ENCODE measurements around the gene KLF2.

The KLF2 gene

DNA sequence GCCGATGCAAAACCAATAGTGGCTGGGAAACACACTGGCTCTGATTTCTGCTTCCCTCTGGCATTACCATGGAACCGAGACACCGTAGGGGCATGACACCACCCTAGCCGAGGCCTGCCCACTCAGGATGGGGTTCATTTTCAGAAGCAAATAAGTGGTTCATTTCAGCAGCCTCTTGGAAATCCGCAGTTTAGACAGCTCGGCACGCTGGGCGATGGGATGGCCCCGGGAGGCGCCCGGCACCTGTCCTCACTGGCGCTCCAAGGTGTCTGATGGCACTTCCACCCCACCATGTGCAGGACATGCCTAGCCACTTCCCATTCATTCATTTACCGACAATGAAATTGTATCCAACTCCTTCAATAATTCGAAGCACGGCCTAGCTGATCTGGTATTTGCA lies 33.8 kb downstream of the KLF2 start:
- no peak for DNase-seq (ENCODE audit: low read depth)
- peaks cover 5% of the 10 kb centered on the region for H3K36me3 ChIP-seq (ENCODE audit: control insufficient read depth, insufficient read depth, low read length, severe bottlenecking)
- no peaks in the 10 kb centered on the region for H3K27me3 ChIP-seq (replicated peaks; ENCODE audit: control insufficient read depth, insufficient read depth, low read length)
- no peak overlapping the region for H3K4me3 ChIP-seq (ENCODE audit: low read length)
- peaks cover 16% of the 10 kb centered on the region for H3K4me1 ChIP-seq (ENCODE audit: control insufficient read depth, insufficient read depth, low read length)
- H3K9me3 ChIP-seq (ENCODE audit: control insufficient read depth, low read length), result no peaks in the 10 kb centered on the region
- no peak overlapping the region for H3K9ac ChIP-seq (ENCODE audit: low read length)

DNA sequence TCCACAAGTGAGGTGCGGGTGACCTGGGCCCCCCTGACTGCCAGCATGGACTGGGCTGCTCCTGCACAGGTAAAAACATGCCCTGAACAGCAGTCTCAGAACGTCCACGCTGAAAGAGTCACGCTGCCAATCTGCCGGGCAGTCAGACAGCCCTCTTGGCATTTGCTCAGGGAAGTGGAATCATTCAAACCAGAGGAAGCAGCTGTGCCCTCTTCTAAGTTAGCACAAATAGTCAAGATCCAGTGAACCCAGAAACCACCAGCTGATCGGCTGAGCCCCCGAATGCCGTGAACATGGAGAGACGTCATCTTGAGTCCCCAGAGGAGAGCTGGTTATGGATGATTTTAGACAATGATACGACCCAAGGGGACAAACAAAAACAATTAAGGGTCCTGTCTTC lies 34.4 kb downstream of the KLF2 start:
- H3K4me3 ChIP-seq (ENCODE audit: low read length), result no peak overlapping the region
- peaks cover 16% of the 10 kb centered on the region for H3K4me1 ChIP-seq (ENCODE audit: control insufficient read depth, insufficient read depth, low read length)
- H3K36me3 ChIP-seq (ENCODE audit: control insufficient read depth, insufficient read depth, low read length, severe bottlenecking), result peaks cover 5% of the 10 kb centered on the region
- no peak overlapping the region for H3K9ac ChIP-seq (ENCODE audit: low read length)
- no peaks in the 10 kb centered on the region for H3K27me3 ChIP-seq (replicated peaks; ENCODE audit: control insufficient read depth, insufficient read depth, low read length)
- DNase-seq (ENCODE audit: low read depth), result no peak
- no peaks in the 10 kb centered on the region for H3K9me3 ChIP-seq (ENCODE audit: control insufficient read depth, low read length)

DNA sequence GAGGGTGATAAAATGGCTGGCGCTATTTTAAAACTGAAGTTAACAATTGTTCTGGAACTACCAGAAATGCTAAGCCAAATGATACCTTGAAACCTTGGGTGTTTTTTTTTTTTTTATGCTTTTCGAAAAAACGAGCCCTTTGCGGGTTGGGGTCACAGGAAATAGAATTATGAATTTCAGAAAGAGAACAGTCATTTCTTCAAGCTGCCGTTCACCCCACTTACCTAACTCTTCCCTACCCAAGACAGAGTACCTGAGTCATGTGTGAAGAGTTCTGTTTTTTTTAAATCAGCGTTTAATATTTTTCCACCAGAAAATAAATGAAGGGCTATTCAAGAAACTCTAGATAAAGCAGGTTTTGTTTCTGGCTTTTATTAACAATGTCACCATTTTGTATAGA lies 35.3 kb downstream of the KLF2 start:
- Histone ChIP-seq H3K9ac (ENCODE audit: low read length) (no peak overlapping the region), H3K9me3 (ENCODE audit: control insufficient read depth, low read length) (no peaks in the 10 kb centered on the region), H3K36me3 (ENCODE audit: control insufficient read depth, insufficient read depth, low read length, severe bottlenecking) (peaks cover 5% of the 10 kb centered on the region), H3K27me3 (replicated peaks; ENCODE audit: control insufficient read depth, insufficient read depth, low read length) (no peaks in the 10 kb centered on the region), H3K4me1 (ENCODE audit: control insufficient read depth, insufficient read depth, low read length) (peaks cover 16% of the 10 kb centered on the region), H3K4me3 (ENCODE audit: low read length) (no peak overlapping the region)
- DNase-seq (ENCODE audit: low read depth), result no peak

DNA sequence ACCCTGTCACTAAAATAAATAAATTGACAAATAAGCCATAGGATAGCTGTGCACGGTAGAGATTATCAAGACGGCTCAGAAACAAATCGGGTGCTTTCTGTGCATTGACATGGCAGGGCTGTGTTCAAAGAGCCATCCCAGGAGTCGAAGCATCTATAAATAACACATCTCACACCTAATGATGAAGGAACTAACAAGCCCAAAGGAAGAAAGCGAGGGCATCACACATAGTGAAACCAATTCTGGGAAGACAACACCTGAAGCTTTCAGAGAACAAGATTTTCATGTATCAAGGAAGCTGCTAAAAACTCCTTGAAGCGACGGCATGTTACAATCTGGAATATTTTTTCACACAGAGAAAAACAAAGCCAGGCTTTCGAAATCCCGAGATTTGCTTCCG lies 36.1 kb downstream of the KLF2 start:
- Histone ChIP-seq H3K27me3 (replicated peaks; ENCODE audit: control insufficient read depth, insufficient read depth, low read length) (no peaks in the 10 kb centered on the region), H3K9me3 (ENCODE audit: control insufficient read depth, low read length) (no peaks in the 10 kb centered on the region), H3K36me3 (ENCODE audit: control insufficient read depth, insufficient read depth, low read length, severe bottlenecking) (peaks cover 7% of the 10 kb centered on the region), H3K4me3 (ENCODE audit: low read length) (no peak overlapping the region), H3K9ac (ENCODE audit: low read length) (peak overlapping the region; percentile 31), H3K4me1 (ENCODE audit: control insufficient read depth, insufficient read depth, low read length) (peaks cover 16% of the 10 kb centered on the region)
- DNase-seq (ENCODE audit: low read depth), result no peak

DNA sequence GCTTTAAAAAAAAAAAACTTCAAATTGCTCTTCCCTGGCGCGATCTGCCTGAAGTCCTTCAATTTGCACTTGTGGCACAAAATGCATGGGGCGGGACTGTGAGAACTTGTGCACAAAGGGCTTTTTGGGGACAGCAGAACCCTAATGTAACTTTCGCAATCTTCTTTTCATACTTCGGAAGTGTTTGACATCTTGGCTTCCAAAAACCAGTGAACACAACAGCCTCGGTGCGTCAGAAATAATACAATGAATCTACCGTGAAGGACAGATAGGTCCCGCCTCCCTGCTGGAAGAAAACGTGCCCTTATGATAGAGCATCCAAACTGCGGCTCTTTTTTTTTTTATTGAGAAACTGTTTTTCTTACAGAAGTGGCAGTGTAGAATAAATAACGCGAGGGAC lies 36.6 kb downstream of the KLF2 start:
- Histone ChIP-seq H3K9me3 (ENCODE audit: control insufficient read depth, low read length) (no peaks in the 10 kb centered on the region), H3K4me1 (ENCODE audit: control insufficient read depth, insufficient read depth, low read length) (peaks cover 16% of the 10 kb centered on the region), H3K27me3 (replicated peaks; ENCODE audit: control insufficient read depth, insufficient read depth, low read length) (no peaks in the 10 kb centered on the region), H3K9ac (ENCODE audit: low read length) (peak overlapping the region; percentile 53), H3K4me3 (ENCODE audit: low read length) (peak overlapping the region; percentile 47), H3K36me3 (ENCODE audit: control insufficient read depth, insufficient read depth, low read length, severe bottlenecking) (peaks cover 12% of the 10 kb centered on the region)
- DNase-seq (ENCODE audit: low read depth), result no peak

DNA sequence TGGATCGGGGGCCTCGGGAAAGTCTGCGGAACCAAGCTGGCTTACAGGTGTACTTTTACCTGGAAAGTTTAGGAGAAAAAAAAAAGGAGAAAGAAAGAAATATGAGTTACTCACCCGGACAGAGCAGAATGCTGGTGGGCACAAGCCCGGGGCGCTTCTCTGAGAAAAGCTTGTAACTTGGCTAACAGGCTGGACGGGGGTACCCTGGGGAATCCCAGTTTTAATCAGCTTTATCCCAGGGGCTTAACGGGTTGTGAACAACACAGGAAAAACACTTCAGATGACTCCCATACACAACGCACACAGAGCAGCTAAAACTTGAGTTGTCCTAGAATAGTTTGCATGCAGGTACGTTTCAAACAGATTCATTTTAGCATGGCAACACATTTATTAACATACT lies 37.3 kb downstream of the KLF2 start:
- Histone ChIP-seq H3K9me3 (ENCODE audit: control insufficient read depth, low read length) (no peaks in the 10 kb centered on the region), H3K4me3 (ENCODE audit: low read length) (no peak overlapping the region), H3K36me3 (ENCODE audit: control insufficient read depth, insufficient read depth, low read length, severe bottlenecking) (peaks cover 13% of the 10 kb centered on the region), H3K9ac (ENCODE audit: low read length) (no peak overlapping the region), H3K4me1 (ENCODE audit: control insufficient read depth, insufficient read depth, low read length) (peaks cover 16% of the 10 kb centered on the region), H3K27me3 (replicated peaks; ENCODE audit: control insufficient read depth, insufficient read depth, low read length) (no peaks in the 10 kb centered on the region)
- DNase-seq (ENCODE audit: low read depth), result no peak

DNA sequence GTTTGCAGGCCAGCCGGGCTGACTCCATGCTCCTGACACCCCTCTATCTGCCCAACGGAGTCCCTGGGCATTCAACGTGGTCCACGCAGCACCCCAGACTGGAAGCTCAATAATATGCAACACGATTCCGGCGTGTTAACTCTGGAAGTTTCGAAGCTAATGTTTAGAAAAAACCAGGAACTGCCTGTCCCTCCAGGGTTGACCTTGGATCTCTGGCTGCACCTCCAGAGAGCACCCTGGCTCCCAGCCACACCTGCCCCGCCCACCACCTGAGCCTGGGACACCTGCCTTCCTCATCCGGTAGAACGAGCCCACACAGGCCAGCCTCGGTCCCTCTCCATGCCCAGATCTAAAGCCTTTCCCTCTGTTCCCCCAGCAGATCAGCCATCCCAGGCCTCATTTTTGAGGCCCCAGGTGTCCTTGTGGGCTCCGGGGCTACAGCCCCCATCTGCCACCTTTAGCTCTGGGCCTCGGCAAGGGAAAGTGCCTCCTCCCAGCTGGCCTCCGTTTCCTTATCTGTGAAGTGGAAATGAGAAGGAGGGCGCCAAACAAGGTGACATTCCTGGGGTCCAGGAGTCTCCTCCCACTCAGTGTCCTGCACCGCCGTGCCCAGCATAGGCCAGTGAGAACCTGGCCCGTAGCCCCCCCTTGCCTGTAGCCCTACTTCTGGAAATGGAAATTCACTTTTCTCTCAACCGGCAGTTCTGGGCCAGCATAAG lies 38.7 kb downstream of the KLF2 start:
- H3K36me3 ChIP-seq (ENCODE audit: control insufficient read depth, insufficient read depth, low read length, severe bottlenecking), result peaks cover 8% of the 10 kb centered on the region
- H3K27me3 ChIP-seq (replicated peaks; ENCODE audit: control insufficient read depth, insufficient read depth, low read length), result no peaks in the 10 kb centered on the region
- peaks cover 16% of the 10 kb centered on the region for H3K4me1 ChIP-seq (ENCODE audit: control insufficient read depth, insufficient read depth, low read length)
- H3K9ac ChIP-seq (ENCODE audit: low read length), result no peak overlapping the region
- H3K9me3 ChIP-seq (ENCODE audit: control insufficient read depth, low read length), result no peaks in the 10 kb centered on the region
- DNase-seq (ENCODE audit: low read depth), result no peak
- H3K4me3 ChIP-seq (ENCODE audit: low read length), result no peak overlapping the region

DNA sequence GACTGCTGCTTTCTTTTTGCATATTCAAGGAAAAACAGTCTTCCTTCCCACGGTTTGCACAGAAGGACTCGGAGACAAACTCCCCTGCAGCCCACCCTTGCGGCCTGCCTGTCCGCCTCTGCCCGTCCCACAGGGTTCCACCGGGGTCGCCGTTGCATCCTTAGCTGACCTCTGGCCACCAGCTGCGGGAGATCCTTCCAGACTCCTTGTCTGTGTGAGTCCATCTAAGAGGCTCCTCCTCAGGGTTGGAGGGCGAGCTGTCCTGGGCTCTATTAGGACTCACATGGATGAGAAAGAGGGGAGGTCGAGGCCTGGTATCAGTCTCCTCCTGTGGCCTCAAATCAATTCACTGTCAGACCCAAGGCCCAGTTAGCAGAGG lies 39.2 kb downstream of the KLF2 start:
- Histone ChIP-seq H3K36me3 (ENCODE audit: control insufficient read depth, insufficient read depth, low read length, severe bottlenecking) (peaks cover 8% of the 10 kb centered on the region), H3K4me3 (ENCODE audit: low read length) (no peak overlapping the region), H3K9ac (ENCODE audit: low read length) (no peak overlapping the region), H3K4me1 (ENCODE audit: control insufficient read depth, insufficient read depth, low read length) (peaks cover 16% of the 10 kb centered on the region), H3K9me3 (ENCODE audit: control insufficient read depth, low read length) (no peaks in the 10 kb centered on the region), H3K27me3 (replicated peaks; ENCODE audit: control insufficient read depth, insufficient read depth, low read length) (no peaks in the 10 kb centered on the region)
- DNase-seq (ENCODE audit: low read depth), result no peak

DNA sequence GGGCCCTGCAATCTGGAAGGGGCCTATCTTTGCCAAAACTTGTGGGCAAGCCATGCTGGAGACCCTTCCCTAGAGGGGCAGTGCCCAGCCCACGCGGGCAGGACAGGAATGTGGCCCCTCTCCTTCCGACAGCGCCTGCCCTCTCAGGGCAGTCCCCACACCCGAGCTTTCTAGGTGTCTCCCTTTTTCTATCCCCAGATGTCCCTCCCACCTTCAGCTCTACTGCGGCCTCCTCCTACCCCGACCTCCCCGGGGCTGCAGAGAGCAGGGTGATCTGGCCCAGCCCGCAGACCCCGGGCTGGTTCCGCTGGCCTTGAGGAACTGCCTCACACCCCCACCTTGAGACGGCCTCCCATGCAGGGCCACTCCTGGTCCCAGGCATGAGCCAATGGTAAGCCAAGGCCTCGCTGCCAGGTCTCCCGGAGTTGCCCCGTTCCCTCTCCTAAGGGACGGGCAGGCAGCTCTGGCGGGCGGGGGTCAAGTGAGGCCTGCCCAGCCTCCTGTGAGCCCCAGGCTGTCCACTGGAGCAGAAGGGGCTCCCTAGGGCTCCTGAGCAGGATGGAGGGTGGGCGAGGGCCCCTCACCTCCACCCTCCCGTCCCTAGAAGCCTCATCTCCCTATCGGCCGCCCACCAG lies 39.7 kb downstream of the KLF2 start:
- peaks cover 16% of the 10 kb centered on the region for H3K4me1 ChIP-seq (ENCODE audit: control insufficient read depth, insufficient read depth, low read length)
- H3K4me3 ChIP-seq (ENCODE audit: low read length), result no peak overlapping the region
- no peak for DNase-seq (ENCODE audit: low read depth)
- peaks cover 8% of the 10 kb centered on the region for H3K36me3 ChIP-seq (ENCODE audit: control insufficient read depth, insufficient read depth, low read length, severe bottlenecking)
- no peaks in the 10 kb centered on the region for H3K27me3 ChIP-seq (replicated peaks; ENCODE audit: control insufficient read depth, insufficient read depth, low read length)
- no peak overlapping the region for H3K9ac ChIP-seq (ENCODE audit: low read length)
- no peaks in the 10 kb centered on the region for H3K9me3 ChIP-seq (ENCODE audit: control insufficient read depth, low read length)

DNA sequence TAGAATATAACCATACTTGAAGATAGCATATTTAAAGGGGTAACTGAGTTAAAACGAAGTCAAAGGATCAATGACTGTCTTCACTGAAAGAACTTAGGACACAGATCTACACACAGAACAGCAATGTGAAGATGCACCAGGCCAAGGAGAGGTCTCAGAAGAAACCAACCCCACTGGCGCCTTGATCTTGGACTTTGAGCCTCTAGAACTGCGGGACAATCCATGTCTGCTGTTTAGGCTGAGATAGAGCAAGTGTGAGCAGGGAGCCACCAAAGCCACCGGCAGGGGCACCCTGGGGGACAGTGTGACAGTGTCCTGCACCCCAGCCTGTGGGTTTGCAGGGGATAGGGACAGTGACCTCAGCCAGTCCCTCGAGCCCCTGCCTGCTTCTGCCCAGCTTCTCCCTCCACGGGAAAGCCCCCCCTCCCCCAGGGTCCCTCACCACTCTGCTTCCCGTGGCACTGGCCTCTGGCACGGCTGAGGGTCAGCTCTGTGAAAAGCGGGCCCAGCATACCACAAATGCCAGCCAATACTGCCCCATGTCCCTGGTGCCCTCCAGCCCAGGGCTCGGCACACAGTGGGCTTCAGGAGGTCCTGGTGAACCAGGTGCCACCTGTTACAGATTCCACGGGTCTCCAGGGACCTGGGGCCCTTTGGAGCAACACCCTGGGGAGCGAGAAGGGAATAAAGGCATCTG lies 40.8 kb downstream of the KLF2 start:
- Histone ChIP-seq H3K27me3 (replicated peaks; ENCODE audit: control insufficient read depth, insufficient read depth, low read length) (no peaks in the 10 kb centered on the region), H3K4me3 (ENCODE audit: low read length) (no peak overlapping the region), H3K9me3 (ENCODE audit: control insufficient read depth, low read length) (no peaks in the 10 kb centered on the region), H3K36me3 (ENCODE audit: control insufficient read depth, insufficient read depth, low read length, severe bottlenecking) (peaks cover 8% of the 10 kb centered on the region), H3K9ac (ENCODE audit: low read length) (no peak overlapping the region), H3K4me1 (ENCODE audit: control insufficient read depth, insufficient read depth, low read length) (peaks cover 16% of the 10 kb centered on the region)
- no peak for DNase-seq (ENCODE audit: low read depth)

DNA sequence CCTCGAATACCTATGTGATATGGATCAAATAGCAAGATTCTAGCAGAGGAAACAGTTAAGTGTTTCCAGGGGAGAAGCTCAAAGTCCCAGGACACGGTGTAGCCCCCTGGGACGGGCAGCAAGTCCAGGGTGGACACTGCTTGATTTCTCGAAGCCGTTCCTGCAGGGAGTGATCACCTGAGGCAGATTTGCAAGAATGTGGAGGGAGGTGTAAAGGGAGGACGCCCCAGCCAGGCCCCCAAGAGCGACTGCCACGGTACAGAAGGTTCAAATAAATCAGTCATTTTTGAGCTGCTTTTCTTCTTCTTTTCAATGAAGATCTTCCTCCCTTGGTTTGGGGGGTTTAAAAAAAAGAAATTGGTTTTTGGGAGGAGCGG lies 41.4 kb downstream of the KLF2 start:
- Histone ChIP-seq H3K9ac (ENCODE audit: low read length) (no peak overlapping the region), H3K36me3 (ENCODE audit: control insufficient read depth, insufficient read depth, low read length, severe bottlenecking) (peaks cover 12% of the 10 kb centered on the region), H3K27me3 (replicated peaks; ENCODE audit: control insufficient read depth, insufficient read depth, low read length) (no peaks in the 10 kb centered on the region), H3K4me3 (ENCODE audit: low read length) (no peak overlapping the region), H3K9me3 (ENCODE audit: control insufficient read depth, low read length) (no peaks in the 10 kb centered on the region), H3K4me1 (ENCODE audit: control insufficient read depth, insufficient read depth, low read length) (peaks cover 11% of the 10 kb centered on the region)
- DNase-seq (ENCODE audit: low read depth), result no peak
